Kidney glomerular epithelial cell (primary cell): ENCODE measurements around the gene PRSS57.

Experiments
- DNase-seq: peaks from one replicate; lab custom pipeline; 2025; lab: John Stamatoyannopoulos, UW

The PRSS57 gene

GRCh38 chr19:694481-695351 lies 536 bp downstream of the PRSS57 start:
- DNase-seq = no peak

DNA sequence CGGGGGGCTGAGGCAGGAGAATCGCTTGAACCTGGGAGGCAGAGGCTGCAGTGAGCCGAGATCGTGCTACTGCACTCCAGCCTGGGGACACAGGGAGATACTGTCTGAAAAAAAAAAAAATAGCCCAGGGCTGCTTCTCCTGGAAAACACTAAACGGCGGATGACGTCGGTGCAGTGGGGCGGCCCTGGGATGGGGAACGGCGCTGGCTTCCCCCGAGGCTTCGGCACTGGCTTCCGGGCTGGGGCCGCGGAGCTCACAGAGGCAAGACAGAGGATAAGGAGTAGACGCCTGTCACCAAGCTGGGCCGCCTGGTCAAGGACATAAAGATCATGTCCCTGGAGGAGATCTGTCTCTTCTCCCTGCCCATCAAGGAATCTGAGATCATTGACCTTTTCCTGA lies 5.0 kb downstream of the PRSS57 start:
- DNase-seq = no peak

- no peak for DNase-seq
Measured at GRCh38 chr19:688992-689391, 6.3 kb downstream of the PRSS57 start.

GRCh38 chr19:688214-688613 lies 7.0 kb downstream of the PRSS57 start:
- DNase-seq = no peak

DNA sequence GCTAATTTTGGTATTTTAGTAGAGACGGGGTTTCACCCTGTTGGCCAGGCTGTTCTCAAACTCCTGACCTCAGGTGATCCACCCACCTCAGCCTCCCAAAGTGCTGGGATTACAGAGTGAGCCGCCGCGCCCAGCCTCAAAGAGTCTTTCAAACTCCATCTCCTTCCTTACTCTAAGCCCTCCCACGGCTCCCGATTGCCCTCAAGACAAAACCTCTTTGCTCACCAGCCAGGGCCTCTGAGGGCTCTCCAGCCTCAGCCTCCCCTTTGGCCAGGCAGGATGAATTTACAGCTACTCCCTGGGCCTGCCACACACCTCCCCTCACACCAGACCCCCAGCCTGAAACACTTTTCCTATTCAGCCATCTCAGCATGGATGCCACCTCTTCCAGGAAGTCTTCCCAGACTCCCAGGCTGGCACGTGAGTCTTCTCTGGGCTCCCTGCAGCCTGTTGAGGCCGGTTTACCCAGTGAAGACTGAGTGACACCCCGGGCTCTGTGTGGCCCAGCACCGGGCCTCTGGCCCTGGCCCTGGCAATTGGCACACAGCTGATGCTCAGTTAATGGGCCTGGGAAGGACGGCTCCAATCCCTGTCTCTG lies 7.6 kb downstream of the PRSS57 start:
- DNase-seq = no peak

DNA sequence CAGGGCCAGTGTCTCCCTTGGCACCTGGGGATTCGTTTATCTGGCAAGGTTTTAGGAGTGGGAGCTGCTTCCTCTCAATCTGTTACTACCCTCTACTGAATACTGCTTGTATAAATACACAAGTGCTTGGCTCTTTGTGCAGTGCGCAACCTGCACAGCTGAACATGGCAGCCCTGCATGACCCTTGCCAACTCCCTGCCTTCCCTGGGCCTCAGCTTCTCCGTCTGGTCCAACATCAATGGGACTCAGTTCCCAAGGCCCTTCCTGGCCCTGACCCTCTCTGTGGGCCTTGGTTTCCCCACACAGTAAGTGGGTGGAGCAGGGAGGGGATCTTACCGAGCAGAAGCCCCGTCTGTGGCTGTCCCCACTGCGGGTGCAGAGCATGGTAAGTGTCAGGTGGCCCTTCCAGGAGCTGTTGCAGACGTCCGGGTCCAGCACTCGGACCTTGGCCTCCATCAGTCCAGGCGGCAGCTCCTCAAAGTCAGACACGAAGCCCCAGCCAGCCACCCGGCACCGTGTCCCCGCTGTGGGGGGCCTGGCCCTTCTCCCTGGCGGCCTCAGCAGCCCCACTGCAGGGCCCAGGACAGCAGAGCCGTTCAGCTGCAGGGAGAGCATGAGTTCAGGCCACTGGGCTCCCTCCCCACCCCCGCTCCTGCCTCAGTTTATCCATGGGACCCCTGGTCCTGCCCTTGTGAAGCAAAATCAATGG lies 8.5 kb downstream of the PRSS57 start:
- DNase-seq = no peak

- no peak for DNase-seq
Measured at GRCh38 chr19:685454-685931, 9.8 kb downstream of the PRSS57 start.

- DNase-seq = no peak
Measured at GRCh38 chr19:682678-683320, 12.5 kb downstream of the PRSS57 start.

GRCh38 chr19:681029-682019 lies 13.9 kb downstream of the PRSS57 start:
- DNase-seq = no peak

GRCh38 chr19:680287-681028 lies 14.8 kb downstream of the PRSS57 start:
- DNase-seq = peak; percentile 94

DNA sequence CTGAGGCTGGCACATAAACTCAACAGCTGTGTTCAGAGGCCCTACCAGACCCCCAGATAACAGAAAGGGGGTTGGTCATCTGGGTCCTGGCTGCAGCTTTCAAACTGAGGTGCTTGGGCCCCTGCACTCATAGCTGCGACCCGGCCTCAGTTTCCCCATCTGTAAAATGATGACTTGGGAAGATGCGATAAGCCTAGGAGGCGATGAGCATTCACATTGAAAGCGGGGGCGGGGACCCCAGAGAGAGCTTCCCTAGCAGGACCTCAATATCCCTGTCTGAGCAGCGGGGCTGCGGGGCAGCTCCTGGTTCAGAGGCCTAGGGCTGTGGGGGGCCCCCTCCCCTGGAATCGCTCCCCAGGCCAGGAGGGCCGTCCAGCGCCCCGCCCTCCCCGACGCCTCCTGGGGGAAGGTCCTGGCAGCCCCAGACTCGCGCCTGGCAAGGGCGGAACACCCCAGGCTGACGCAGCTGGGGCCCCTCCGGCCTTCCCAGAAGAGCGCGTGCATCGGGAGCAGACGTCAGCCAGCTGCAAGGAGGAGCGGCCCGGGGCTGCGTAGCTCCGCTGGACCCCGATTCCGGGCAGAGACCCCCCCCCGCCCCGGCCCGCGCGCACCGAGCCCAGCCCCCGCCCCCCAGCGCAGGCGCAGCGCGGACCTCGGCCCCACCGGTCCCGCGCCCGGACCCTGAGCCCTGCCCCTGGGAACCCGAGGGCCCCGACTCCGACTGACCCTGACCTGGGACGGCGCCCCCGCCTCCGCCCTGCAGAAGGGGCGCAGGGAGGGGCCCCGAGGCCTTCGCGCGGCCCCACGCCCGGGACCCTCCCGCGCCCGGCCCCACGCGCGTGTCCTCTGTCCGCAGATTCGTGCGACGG lies 15.6 kb downstream of the PRSS57 start:
- no peak for DNase-seq

- no peak for DNase-seq
Measured at GRCh38 chr19:678791-679388, 16.4 kb downstream of the PRSS57 start.

DNA sequence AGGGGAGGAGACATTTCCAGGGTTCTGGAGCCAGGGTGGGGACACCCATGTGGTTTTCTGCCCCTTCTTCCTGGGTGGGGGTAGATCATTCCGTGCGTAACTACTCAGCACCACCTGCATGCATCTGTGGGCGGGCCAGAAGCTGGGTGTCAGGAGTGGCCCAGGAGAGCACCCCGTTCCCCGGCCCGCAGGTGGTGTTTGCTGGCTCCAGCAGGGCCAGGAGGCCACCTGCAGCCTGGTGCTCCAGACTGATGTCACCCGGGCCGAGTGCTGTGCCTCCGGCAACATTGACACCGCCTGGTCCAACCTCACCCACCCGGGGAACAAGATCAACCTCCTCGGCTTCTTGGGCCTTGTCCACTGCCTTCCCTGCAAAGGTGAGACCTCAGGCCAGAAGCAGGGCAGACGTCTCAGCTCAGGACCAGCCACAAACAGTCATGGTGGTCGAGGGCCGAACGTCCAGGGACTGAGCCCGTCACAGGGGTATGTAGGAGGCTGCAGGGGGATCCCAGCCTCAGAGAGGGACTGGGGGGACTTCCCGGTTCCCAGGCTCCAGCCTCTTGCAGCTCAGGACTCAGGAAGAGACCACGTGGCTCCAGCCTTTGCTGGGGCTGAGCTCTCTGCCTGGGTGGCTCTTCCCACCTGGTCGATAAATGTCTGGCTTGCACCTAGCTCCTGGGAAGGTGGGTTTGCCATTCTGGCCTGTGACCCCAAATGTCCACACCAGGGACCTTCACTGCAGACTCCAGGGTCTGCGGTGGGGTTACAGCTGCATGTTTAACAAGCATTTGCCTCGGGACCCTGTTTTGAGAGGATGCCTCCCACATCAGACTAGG lies 17.4 kb downstream of the PRSS57 start:
- DNase-seq = peak; percentile 52

DNA sequence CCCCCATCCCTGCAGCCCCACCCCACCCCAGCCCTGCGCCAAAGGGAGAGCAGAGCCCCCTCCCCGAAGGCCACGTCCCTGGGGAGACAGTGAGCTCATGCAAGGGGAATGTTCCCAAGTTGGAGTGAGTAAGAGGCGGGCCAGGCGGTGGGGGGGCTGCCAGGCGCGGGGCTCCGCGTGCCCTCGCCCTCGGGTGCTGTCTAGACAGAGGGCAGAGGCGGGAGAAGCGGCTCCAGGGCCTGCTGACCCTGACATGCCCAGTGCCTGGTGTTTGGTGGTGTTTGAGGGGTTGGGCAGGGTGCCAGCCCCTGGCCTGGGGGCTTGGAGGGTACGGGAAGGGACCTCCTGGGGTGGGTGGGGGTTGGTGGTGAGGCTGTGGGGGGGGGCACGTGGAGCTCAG lies 18.1 kb downstream of the PRSS57 start:
- peak; percentile 81 for DNase-seq

DNA sequence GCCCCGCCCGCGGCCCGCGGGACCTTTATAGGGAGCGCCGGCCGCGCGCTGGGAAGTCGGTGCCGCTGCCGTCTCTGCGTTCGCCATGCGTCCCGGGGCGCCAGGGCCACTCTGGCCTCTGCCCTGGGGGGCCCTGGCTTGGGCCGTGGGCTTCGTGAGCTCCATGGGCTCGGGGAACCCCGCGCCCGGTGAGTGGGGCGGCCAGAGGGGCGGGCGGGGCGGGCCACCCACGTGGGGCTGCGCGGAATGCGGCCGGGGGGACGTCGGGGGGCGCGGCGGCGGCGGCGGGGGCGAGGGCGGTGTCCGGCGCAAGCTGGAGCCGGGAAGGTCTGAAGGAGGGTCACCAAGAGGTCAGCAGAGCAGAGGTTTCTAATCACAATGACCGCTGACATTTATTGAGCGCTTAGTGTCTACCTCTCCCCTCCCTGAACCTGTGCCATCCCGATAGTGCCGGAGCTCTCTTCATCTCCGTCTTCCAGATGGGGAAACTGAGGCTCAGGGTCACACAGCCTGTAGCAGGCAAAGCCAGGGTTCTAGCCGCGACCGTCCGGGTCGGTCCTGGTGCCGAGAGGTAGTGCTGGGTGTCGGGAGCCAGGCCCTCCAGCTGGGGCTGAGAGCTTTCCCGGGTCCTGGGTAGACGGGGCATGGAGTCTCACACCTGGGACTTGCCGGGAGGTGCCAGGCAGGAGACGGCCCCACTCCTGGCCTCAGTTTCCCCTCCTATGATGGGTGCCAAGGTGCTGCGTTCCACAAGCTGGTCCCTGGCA lies 18.7 kb downstream of the PRSS57 start, which contains the start of gene FSTL3:
TSS of gene FSTL3 (plus strand) at position 54 of the 767 bp plus-strand sequence. CDS start at position 86, 32 bp downstream.
- no peak for DNase-seq

GRCh38 chr19:676007-676338 lies 19.3 kb downstream of the PRSS57 start:
- no peak for DNase-seq
